Hepatocyte (in vitro differentiated cells): ENCODE results near the gene MGLL. TPM values are rescaled to one million over a fixed set of nuclear protein-coding genes. Genes with fewer than 3 reads are reported as not detected.

Source experiments
- DNase-seq: peaks from one replicate; pipeline ENCODE4 v3.0.0-alpha.2; 2016; ENCODE audit warnings: low spot score
- H2AFZ ChIP-seq: fragments of 200-600 bp; sonication (generic); 2 replicates; pipeline ENCODE4 v1.6.0; 2016; ENCODE audit warnings: antibody characterized with exemption, mild to moderate bottlenecking
- H3K27ac ChIP-seq: fragments of 200-600 bp; sonication (generic); 2 replicates; pipeline ENCODE4 v1.5.1; 2016; ENCODE audit warnings: mild to moderate bottlenecking
- H3K27me3 ChIP-seq: fragments of 200-600 bp; sonication (generic); 2 replicates; pipeline ENCODE4 v1.6.1; 2016
- H3K36me3 ChIP-seq: fragments of 200-600 bp; sonication (generic); replicated peaks from 2 replicates; pipeline ENCODE4 v1.5.1; 2016; ENCODE audit warnings: low read depth; ENCODE audit not compliant: insufficient read depth
- H3K4me1 ChIP-seq: fragments of 200-600 bp; sonication (generic); 2 replicates; pipeline ENCODE4 v1.5.1; 2016; ENCODE audit warnings: mild to moderate bottlenecking, moderate library complexity; ENCODE audit not compliant: insufficient read depth
- H3K4me2 ChIP-seq: fragments of 200-600 bp; sonication (generic); 2 replicates; pipeline ENCODE4 v1.6.0; 2016
- H3K4me3 ChIP-seq: fragments of 200-600 bp; sonication (generic); 2 replicates; pipeline ENCODE4 v1.5.1; 2016; ENCODE audit warnings: mild to moderate bottlenecking
- H3K79me2 ChIP-seq: fragments of 200-600 bp; sonication (generic); 2 replicates; pipeline ENCODE4 v1.6.0; 2017; ENCODE audit warnings: mild to moderate bottlenecking
- H3K9me2 ChIP-seq: fragments of 200-600 bp; sonication (generic); replicated peaks from 2 replicates; pipeline ENCODE4 v1.6.0; 2017; ENCODE audit warnings: mild to moderate bottlenecking; ENCODE audit not compliant: insufficient read depth
- H3K9me3 ChIP-seq: fragments of 200-600 bp; sonication (generic); 2 replicates; pipeline ENCODE4 v1.5.1; 2016; ENCODE audit warnings: low read depth, mild to moderate bottlenecking
- H4K20me1 ChIP-seq: fragments of 200-600 bp; sonication (generic); 2 replicates; pipeline ENCODE4 v1.6.0; 2016; ENCODE audit warnings: mild to moderate bottlenecking; ENCODE audit not compliant: insufficient read depth, poor library complexity, severe bottlenecking
- EZH2 ChIP-seq: fragments of 200-600 bp; sonication (generic); IDR thresholded peaks from 2 replicates; pipeline ENCODE4 v1.6.1; 2016; ENCODE audit warnings: antibody characterized with exemption, mild to moderate bottlenecking, borderline replicate concordance
- EZH2phosphoT487 ChIP-seq: fragments of 200-600 bp; sonication (generic); IDR thresholded peaks from one replicate; pipeline ENCODE4 v1.6.1; 2018; ENCODE audit warnings: antibody characterized with exemption, mild to moderate bottlenecking, low read depth, moderate library complexity; ENCODE audit not compliant: unreplicated experiment, severe bottlenecking
- WGBS: methylation state at CpG from one replicate; pipeline ENCODE4 v1.1.6; 2016; ENCODE audit warnings: low lambda C conversion rate; ENCODE audit errors: missing lambda C conversion rate; 5-methylcytosine and 5-hydroxymethylcytosine counted together
- polyA plus RNA-seq: library from polyadenylated mRNA; unstranded; fragments of >200 nt; fragmentation: Nextera tagmentation; extraction: Ambion mirVana; gene quantifications from 2 replicates; pipeline ENCODE4 v1.2.1, GENCODE V29; 2016
- total RNA-seq: library from RNA; depleted of rRNA; stranded (reverse); fragments of >200 nt; gene quantifications from 2 replicates; pipeline ENCODE4 v1.2.3, GENCODE V29; 2014
- TF ChIP-seq, protein P1 (sequence below): fragments of 200-600 bp; sonication (generic); IDR thresholded peaks from 2 replicates; pipeline ENCODE4 v1.5.1; 2016; ENCODE audit warnings: antibody characterized with exemption, mild to moderate bottlenecking; ENCODE audit not compliant: poor library complexity

Gene MGLL
- total and polyA plus RNA-seq, 2 experiments from 2014 or later: 7.3 to 21.4 TPM

DNA sequence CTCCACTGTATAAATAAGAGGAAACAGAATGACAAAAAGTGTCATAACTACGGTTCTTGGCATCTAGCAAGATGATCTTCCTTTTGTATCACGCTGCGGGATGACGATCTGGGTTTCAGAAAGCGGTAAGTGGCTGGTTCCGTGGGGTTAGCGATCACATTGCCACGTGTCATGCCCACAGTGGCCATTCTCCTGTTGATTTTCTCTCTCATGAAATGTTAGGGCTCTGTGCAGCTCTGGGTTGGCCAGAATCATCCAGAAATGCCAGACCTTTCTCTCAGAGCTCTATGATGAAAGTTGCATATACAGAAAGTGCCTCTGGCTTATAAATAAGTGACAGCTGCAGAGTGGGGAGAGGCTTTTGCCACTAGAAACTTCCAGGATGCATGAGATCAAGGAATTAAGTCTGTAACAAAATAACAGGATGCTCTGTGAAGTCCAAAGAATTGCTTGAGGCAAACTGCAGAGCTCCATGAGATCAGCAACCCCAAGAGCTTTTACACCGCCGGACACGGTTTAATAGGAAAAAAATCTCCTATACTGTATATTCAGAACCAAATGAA, 78.0 kb downstream of the MGLL start:
- no peak overlapping the region for H2AFZ ChIP-seq
- WGBS: 66% methylated on average over 11 of the region's 11 CpGs
- DNase-seq: no peak
- H3K4me2 ChIP-seq: no peak overlapping the region
- H3K4me3 ChIP-seq: no peak overlapping the region
- TF ChIP-seq EZH2phosphoT487 (no peak), EZH2 (no peak)
- TF ChIP-seq, protein P1, sequence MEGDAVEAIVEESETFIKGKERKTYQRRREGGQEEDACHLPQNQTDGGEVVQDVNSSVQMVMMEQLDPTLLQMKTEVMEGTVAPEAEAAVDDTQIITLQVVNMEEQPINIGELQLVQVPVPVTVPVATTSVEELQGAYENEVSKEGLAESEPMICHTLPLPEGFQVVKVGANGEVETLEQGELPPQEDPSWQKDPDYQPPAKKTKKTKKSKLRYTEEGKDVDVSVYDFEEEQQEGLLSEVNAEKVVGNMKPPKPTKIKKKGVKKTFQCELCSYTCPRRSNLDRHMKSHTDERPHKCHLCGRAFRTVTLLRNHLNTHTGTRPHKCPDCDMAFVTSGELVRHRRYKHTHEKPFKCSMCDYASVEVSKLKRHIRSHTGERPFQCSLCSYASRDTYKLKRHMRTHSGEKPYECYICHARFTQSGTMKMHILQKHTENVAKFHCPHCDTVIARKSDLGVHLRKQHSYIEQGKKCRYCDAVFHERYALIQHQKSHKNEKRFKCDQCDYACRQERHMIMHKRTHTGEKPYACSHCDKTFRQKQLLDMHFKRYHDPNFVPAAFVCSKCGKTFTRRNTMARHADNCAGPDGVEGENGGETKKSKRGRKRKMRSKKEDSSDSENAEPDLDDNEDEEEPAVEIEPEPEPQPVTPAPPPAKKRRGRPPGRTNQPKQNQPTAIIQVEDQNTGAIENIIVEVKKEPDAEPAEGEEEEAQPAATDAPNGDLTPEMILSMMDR: no peak
- no peaks in the 10 kb centered on the region for H3K9me2 ChIP-seq
- H3K27me3 ChIP-seq: no peaks in the 10 kb centered on the region
- H3K9me3 ChIP-seq: no peaks in the 10 kb centered on the region
- no peak overlapping the region for H3K27ac ChIP-seq
- peaks cover 9% of the 10 kb centered on the region for H3K4me1 ChIP-seq
- H3K79me2 ChIP-seq: no peaks in the 10 kb centered on the region
- H4K20me1 ChIP-seq: no peaks in the 10 kb centered on the region
- H3K36me3 ChIP-seq: no peaks in the 10 kb centered on the region

DNA sequence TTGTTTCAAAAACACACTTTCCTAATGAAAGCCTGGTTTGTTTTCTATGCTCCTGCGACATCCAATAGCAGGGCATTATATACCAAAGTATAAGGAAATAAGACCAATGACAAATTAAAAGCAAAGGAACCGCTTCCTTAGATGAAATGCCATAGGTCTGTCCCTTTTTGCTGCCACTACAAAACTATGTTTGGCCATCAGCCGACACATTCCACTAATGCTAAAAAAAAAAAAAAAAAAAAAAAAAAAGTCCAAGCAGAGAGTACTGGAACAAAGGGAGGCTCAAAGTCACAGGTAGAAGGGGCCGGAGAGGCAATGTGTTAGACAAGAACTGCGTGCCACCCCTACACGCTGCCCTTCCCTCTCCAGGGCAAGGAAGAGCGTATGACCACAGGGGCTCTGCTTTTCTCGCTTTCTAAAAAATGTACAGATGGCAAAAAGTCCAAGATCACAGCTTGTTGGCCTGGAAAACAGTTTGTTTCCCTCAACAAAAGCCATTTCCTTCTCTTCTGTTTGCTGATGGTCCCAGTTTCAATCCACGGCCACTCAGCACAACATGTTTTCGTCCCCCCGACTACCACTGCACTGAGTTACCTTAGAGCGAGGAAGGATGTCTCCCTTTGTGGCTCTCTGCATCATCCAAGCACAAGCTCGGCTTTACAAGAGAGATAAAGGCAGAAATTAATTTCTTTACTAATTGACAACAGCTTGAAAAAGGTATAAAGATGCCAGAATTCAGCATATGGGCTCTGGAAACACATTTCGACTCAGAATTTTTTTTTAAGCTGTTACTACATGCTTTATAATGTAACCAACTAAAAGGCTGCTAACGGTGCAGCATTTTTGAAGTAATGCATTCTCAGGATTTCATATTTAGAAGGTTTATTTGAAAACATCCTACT, 78.7 kb downstream of the MGLL start:
- DNase-seq: no peak
- Histone ChIP-seq H3K4me3 (no peak overlapping the region), H3K9me3 (no peaks in the 10 kb centered on the region), H4K20me1 (no peaks in the 10 kb centered on the region), H3K9me2 (no peaks in the 10 kb centered on the region), H3K27ac (no peak overlapping the region), H3K4me1 (peaks cover 9% of the 10 kb centered on the region), H3K36me3 (no peaks in the 10 kb centered on the region), H3K79me2 (no peaks in the 10 kb centered on the region), H3K4me2 (no peak overlapping the region), H2AFZ (no peak overlapping the region), H3K27me3 (no peaks in the 10 kb centered on the region)
- TF ChIP-seq, protein P1: no peak
- TF ChIP-seq EZH2phosphoT487: no peak
- TF ChIP-seq EZH2: no peak
- 80% methylated on average over 15 of the region's 15 CpGs for WGBS

DNA sequence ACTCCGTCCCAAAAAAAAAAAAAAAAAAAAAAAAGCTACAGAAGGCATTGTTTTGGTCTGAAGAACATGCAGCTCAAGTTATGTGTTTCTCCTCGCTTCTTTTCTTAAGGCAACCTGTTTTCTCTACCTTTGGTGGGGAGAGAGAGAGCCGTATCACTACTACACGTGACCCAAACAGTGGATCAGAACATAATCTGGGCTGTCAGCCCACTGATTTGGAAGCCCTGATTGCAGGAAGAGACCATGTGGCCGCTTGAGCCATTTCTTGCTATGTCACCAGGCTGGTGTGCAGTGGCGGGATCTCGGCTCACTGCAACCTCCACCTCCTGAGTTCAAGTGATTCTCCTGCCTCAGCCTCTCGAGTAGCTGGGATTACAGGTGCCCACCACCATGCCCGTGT, 79.7 kb downstream of the MGLL start:
- H3K27me3 ChIP-seq: no peaks in the 10 kb centered on the region
- H3K9me2 ChIP-seq: no peaks in the 10 kb centered on the region
- no peaks in the 10 kb centered on the region for H3K79me2 ChIP-seq
- TF ChIP-seq, protein P1: no peak
- TF ChIP-seq EZH2: no peak
- no peak for TF ChIP-seq EZH2phosphoT487
- H3K4me3 ChIP-seq: no peak overlapping the region
- H3K36me3 ChIP-seq: no peaks in the 10 kb centered on the region
- peaks cover 8% of the 10 kb centered on the region for H3K4me1 ChIP-seq
- no peak overlapping the region for H2AFZ ChIP-seq
- H3K27ac ChIP-seq: no peak overlapping the region
- H3K4me2 ChIP-seq: no peak overlapping the region
- no peaks in the 10 kb centered on the region for H3K9me3 ChIP-seq
- WGBS: 93% methylated on average over 9 of the region's 9 CpGs
- DNase-seq: no peak
- no peaks in the 10 kb centered on the region for H4K20me1 ChIP-seq
